Thoracic aorta (tissue), 2 donors: ENCODE data around the gene IL18RAP. TPM values are rescaled to one million over a fixed set of nuclear protein-coding genes. Genes with fewer than 3 reads are reported as not detected.

Experiments used
- ATAC-seq: fragments of 150-250 bp; one replicate; pipeline ENCODE4 v1.8.0; 2017; ENCODE audit warnings: low read depth; ENCODE audit not compliant: insufficient number of reproducible peaks, low FRiP score
- DNase-seq: peaks from one replicate; pipeline ENCODE4 v3.0.0-alpha.2; 2020; ENCODE audit warnings: low spot score
- H3K27ac ChIP-seq, 2 donors: fragments of 200-600 bp; sonication (generic); 1 replicate in 1 of 2; 2 replicates in 1 of 2; pipeline ENCODE4 v1.5.1; 2016; ENCODE audit warnings: mild to moderate bottlenecking in 2 of 2, moderate library complexity in 2 of 2
- H3K27me3 ChIP-seq: fragments of 200-600 bp; sonication (generic); replicated peaks from 2 replicates; pipeline ENCODE4 v1.6.0; 2016; ENCODE audit warnings: mild to moderate bottlenecking; ENCODE audit not compliant: insufficient read depth
- H3K36me3 ChIP-seq: fragments of 200-600 bp; sonication (generic); one replicate; pipeline ENCODE4 v1.5.1; 2016
- H3K4me1 ChIP-seq, 2 donors: fragments of 200-600 bp; sonication (generic); 1 replicate in 1 of 2; 2 replicates in 1 of 2; pipeline versions ENCODE4 v1.5.1 to v1.6.0; 2016; ENCODE audit warnings: low read depth in 2 of 2, mild to moderate bottlenecking in 1 of 2; ENCODE audit not compliant: control insufficient read depth in 1 of 2
- H3K4me3 ChIP-seq: fragments of 200-600 bp; sonication (generic); 2 replicates; pipeline ENCODE4 v1.5.1; 2016; ENCODE audit warnings: mild to moderate bottlenecking
- H3K9me3 ChIP-seq: fragments of 200-600 bp; sonication (generic); 2 replicates; pipeline ENCODE4 v1.5.1; 2016
- CTCF ChIP-seq: fragments of 200-600 bp; sonication (generic); IDR thresholded peaks from one replicate; pipeline ENCODE4 v1.5.1; 2019; ENCODE audit warnings: antibody characterized with exemption
- total RNA-seq, 2 donors: library from RNA; depleted of rRNA; stranded (reverse); fragments of >200 nt; gene quantifications; one replicate each; pipeline versions ENCODE4 v1.1.0 to v1.2.3, GENCODE V29; 2016

IL18RAP gene
- total RNA-seq, 2 donors from 2014 or later = 1.4 to 32.1 TPM

GRCh38 chr2:102480285-102481195 is 57.6 kb downstream of the IL18RAP start:
- DNase-seq = no peak
- H3K27ac ChIP-seq = no peak overlapping the region
- no peak for ATAC-seq
- no peak for TF ChIP-seq CTCF
- H3K27me3 ChIP-seq = no peaks in the 10 kb centered on the region
- H3K36me3 ChIP-seq = no peaks in the 10 kb centered on the region
- no peaks in the 10 kb centered on the region for H3K4me1 ChIP-seq
- H3K9me3 ChIP-seq = no peaks in the 10 kb centered on the region
- no peak overlapping the region for H3K4me3 ChIP-seq

GRCh38 chr2:102481931-102482330 is 59.0 kb downstream of the IL18RAP start:
- H3K36me3 ChIP-seq = no peaks in the 10 kb centered on the region
- no peaks in the 10 kb centered on the region for H3K4me1 ChIP-seq
- no peaks in the 10 kb centered on the region for H3K9me3 ChIP-seq
- no peak for DNase-seq
- H3K27me3 ChIP-seq = no peaks in the 10 kb centered on the region
- ATAC-seq = no peak
- no peak for TF ChIP-seq CTCF
- no peak overlapping the region for H3K27ac ChIP-seq
- no peak overlapping the region for H3K4me3 ChIP-seq

GRCh38 chr2:102483086-102483485 is 60.1 kb downstream of the IL18RAP start:
- no peaks in the 10 kb centered on the region for H3K27me3 ChIP-seq
- TF ChIP-seq CTCF = no peak
- no peaks in the 10 kb centered on the region for H3K36me3 ChIP-seq
- H3K9me3 ChIP-seq = no peaks in the 10 kb centered on the region
- peaks cover 0 to 4% of the 10 kb centered on the region in 2 donors for H3K4me1 ChIP-seq
- DNase-seq (no peak), ATAC-seq (no peak)
- H3K27ac ChIP-seq = no peak overlapping the region
- H3K4me3 ChIP-seq = no peak overlapping the region

- H3K27me3 ChIP-seq = no peaks in the 10 kb centered on the region
- H3K36me3 ChIP-seq = no peaks in the 10 kb centered on the region
- ATAC-seq (no peak), DNase-seq (no peak)
- no peak overlapping the region for H3K4me3 ChIP-seq
- no peaks in the 10 kb centered on the region for H3K9me3 ChIP-seq
- TF ChIP-seq CTCF = no peak
- no peak overlapping the region for H3K27ac ChIP-seq
- H3K4me1 ChIP-seq = peaks cover 0 to 5% of the 10 kb centered on the region in 2 donors
Measured at GRCh38 chr2:102484310-102485061, 61.5 kb downstream of the IL18RAP start.

GRCh38 chr2:102485147-102485785 is 62.3 kb downstream of the IL18RAP start:
- Histone ChIP-seq H3K36me3 (no peaks in the 10 kb centered on the region), H3K27ac (no peak overlapping the region), H3K4me1 (peaks cover 0 to 5% of the 10 kb centered on the region in 2 donors), H3K9me3 (no peaks in the 10 kb centered on the region), H3K4me3 (no peak overlapping the region), H3K27me3 (no peaks in the 10 kb centered on the region)
- ATAC-seq = no peak
- no peak for DNase-seq
- TF ChIP-seq CTCF = no peak
